AG10803 (cell line): ENCODE data around the gene RSRC1.
A peak's percentile ranks its signal among the peaks of the same experiment; 100 is the strongest.

Experiments used
- DNase-seq: peaks from one replicate; pipeline ENCODE4 v3.0.0; 2010; ENCODE audit warnings: low read depth
- H3K4me3 ChIP-seq: 2 replicates; pipeline ENCODE4 v1.5.1; 2011; ENCODE audit warnings: mild to moderate bottlenecking, low read length, control low read depth
- TF ChIP-seq, protein P1 (sequence below): conservative IDR thresholded peaks from 2 replicates; pipeline ENCODE4 v1.5.1; 2011; ENCODE audit warnings: mild to moderate bottlenecking, low read length, control low read depth, inconsistent platforms

RSRC1 gene

DNA sequence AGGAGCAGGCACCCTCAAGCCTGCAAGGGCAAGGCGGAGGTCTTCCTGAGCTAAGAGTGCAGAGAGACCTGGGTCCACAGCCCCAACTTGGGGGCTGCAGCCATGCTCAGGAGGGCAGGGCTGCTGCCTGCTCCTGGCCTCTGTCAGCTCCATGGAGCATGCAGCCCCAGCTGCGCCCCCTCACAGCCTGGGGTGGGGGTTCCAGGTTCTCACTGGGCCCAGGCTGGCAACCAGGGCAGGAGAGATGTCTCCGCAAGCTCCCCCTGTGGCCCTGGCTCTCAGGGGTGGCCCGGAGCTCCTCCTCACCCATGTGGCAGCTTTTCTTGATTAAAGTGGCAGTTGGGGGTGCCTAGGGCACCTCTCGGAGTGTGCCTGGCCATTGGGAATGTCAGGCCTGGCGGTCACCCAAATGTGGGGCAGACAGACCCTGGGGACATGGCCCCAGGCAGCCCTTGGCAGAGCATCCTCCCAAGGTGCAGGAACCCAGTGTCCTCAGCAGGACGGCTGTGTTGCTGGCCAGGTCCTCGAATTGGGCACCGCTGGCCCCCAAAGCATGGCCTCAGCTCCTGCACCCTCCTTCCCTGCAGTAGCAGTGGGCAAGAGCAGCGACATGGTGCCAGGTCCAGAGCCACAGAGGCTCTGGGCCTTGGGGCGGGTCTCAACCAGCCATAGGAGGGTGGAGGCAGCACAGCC, 251.0 kb downstream of the RSRC1 start:
- DNase-seq = no peak
- no peak overlapping the region for H3K4me3 ChIP-seq
- TF ChIP-seq, protein P1, sequence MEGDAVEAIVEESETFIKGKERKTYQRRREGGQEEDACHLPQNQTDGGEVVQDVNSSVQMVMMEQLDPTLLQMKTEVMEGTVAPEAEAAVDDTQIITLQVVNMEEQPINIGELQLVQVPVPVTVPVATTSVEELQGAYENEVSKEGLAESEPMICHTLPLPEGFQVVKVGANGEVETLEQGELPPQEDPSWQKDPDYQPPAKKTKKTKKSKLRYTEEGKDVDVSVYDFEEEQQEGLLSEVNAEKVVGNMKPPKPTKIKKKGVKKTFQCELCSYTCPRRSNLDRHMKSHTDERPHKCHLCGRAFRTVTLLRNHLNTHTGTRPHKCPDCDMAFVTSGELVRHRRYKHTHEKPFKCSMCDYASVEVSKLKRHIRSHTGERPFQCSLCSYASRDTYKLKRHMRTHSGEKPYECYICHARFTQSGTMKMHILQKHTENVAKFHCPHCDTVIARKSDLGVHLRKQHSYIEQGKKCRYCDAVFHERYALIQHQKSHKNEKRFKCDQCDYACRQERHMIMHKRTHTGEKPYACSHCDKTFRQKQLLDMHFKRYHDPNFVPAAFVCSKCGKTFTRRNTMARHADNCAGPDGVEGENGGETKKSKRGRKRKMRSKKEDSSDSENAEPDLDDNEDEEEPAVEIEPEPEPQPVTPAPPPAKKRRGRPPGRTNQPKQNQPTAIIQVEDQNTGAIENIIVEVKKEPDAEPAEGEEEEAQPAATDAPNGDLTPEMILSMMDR = no peak

DNA sequence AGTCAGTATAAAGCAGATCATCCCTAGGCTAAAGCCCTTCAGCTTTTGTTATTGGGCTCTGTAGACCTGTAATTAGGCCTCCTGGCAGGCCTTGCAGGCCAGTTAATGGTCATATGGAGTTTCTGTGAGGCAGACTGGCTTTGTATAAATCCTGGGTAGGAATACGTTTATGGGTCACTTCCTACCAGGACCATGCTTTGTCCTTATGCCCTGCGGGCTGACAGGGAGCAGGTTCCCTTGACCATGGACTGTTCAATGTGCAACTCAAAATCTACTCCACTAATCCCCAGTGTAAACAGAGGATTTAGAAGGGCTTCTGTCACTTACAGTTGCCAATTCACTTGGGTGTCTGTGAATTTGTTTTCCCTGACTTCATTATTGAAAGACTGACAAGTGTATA, 258.4 kb downstream of the RSRC1 start:
- no peak for DNase-seq
- H3K4me3 ChIP-seq = no peak overlapping the region
- TF ChIP-seq, protein P1 = no peak

DNA sequence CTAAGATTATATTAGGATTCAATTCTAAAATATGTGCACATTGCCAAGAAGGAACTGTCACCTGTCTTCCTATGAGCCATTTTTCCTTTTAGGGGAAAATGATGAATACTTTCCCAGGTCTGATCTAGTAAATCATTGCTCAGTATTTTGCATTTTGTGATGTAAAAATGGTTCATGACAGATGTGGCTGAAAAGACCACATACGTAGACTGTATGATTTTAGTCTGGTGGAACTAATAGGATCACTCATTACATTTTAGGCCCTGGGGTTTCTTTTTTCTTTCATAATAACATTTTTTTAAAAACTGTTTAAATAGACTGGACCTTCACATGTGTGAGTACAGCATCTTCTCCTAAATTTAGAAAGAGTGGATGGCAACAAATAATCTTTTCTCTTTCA, 259.4 kb downstream of the RSRC1 start:
- TF ChIP-seq, protein P1 = no peak
- no peak overlapping the region for H3K4me3 ChIP-seq

DNA sequence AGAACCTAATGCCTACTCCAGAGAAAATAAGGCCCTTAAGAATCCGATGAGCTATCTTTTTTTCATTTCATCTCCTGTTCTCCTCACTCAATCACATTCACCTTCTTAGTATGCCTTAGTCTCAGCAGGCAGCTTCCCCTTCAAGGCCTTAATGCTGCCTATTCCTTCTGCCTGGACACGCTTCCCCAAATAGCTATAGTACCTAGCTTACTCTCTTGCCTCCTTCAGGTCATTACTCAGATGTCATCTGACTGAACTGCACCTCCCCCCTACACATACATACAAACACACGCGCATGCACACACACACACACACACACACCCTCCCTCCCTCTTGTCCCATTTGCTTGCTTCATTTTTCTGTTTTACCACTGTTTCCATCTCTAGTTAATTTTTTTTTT, 269.6 kb downstream of the RSRC1 start:
- TF ChIP-seq, protein P1 = no peak
- H3K4me3 ChIP-seq = no peak overlapping the region
- DNase-seq = no peak

More for the DNA sequence above, 259.4 kb downstream of the RSRC1 start:
- no peak for DNase-seq

DNA sequence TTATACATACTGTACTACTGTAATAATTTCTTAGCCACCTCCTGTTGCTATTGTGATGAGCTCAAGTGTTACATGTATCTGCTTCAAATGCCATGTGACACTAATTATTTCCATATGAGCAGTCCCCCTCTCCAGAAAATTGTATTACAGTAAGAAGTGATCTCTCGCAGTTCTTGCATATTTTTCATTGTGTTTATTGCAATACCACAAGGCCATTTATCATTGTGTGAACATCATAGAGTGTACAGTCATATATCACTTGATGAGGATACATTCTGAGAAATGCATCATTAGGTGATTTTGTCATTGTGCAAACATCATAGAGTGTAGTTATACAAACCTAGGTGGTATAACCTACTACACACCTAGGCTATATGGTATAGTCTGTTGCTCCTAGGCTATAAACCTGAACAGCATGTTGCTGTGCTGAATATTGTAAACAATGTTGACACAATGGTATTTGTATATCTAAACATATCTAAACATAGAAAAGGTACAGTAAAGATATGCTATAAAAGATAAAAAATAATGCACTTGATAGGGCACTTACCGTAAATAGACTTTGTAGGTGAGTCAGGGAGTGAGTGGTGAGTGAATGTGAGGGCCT, 271.5 kb downstream of the RSRC1 start:
- DNase-seq = peak; percentile 86
- TF ChIP-seq, protein P1 = no peak
- H3K4me3 ChIP-seq = no peak overlapping the region

DNA sequence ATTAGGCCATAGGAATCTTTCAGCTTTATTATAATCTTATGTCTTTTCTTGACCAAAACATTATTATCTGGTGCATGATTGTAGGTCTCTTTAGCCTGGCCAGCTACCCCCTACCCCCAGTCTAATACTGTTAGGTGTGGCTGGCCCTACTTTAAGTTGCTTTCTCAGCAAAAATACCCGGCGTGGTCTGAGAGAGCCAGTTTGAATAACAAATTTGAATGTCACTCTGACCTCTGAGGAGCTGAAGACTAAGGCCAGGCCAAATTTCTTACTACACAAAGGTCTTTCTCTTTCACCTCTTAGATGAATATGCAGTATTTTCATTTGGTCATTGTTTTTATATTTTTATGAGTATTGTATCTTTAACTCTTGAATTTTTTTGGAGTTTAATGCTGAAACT, 272.6 kb downstream of the RSRC1 start:
- H3K4me3 ChIP-seq = no peak overlapping the region
- no peak for DNase-seq
- TF ChIP-seq, protein P1 = no peak

DNA sequence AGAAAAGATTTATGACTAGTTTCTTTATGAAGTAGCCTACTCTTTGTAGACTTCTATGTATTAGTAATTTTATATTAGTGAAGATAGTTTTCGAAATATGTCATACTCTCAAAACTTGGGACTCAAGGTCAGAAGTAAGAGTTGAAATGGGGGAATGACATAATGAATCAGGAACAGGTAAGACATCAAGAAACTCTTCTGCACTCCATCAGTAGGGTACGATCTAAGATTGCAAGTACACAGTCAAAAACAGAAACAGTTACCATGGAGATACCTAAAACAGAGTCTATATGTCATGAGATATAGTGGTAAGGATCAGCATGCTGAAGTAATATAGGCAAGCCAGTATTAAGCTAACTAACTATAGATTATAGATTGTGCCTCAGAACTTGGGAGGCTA, 274.1 kb downstream of the RSRC1 start:
- TF ChIP-seq, protein P1 = no peak

More for the DNA sequence above, 274.1 kb downstream of the RSRC1 start:
- no peak overlapping the region for H3K4me3 ChIP-seq
- no peak for DNase-seq
